Hepatocyte (in vitro differentiated cells): Measurements from ENCODE around the gene CCR3. TPM values are rescaled to one million over a fixed set of nuclear protein-coding genes. Genes with fewer than 3 reads are reported as not detected.
A peak's percentile ranks its signal among the peaks of the same experiment; 100 is the strongest.

Experiments
- DNase-seq: peaks from one replicate; pipeline ENCODE4 v3.0.0-alpha.2; 2016; ENCODE audit warnings: low spot score
- H2AFZ ChIP-seq: fragments of 200-600 bp; sonication (generic); 2 replicates; pipeline ENCODE4 v1.6.0; 2016; ENCODE audit warnings: antibody characterized with exemption, mild to moderate bottlenecking
- H3K27ac ChIP-seq: fragments of 200-600 bp; sonication (generic); 2 replicates; pipeline ENCODE4 v1.5.1; 2016; ENCODE audit warnings: mild to moderate bottlenecking
- H3K27me3 ChIP-seq: fragments of 200-600 bp; sonication (generic); 2 replicates; pipeline ENCODE4 v1.6.1; 2016
- H3K36me3 ChIP-seq: fragments of 200-600 bp; sonication (generic); replicated peaks from 2 replicates; pipeline ENCODE4 v1.5.1; 2016; ENCODE audit warnings: low read depth; ENCODE audit not compliant: insufficient read depth
- H3K4me1 ChIP-seq: fragments of 200-600 bp; sonication (generic); 2 replicates; pipeline ENCODE4 v1.5.1; 2016; ENCODE audit warnings: mild to moderate bottlenecking, moderate library complexity; ENCODE audit not compliant: insufficient read depth
- H3K4me2 ChIP-seq: fragments of 200-600 bp; sonication (generic); 2 replicates; pipeline ENCODE4 v1.6.0; 2016
- H3K4me3 ChIP-seq: fragments of 200-600 bp; sonication (generic); 2 replicates; pipeline ENCODE4 v1.5.1; 2016; ENCODE audit warnings: mild to moderate bottlenecking
- H3K79me2 ChIP-seq: fragments of 200-600 bp; sonication (generic); 2 replicates; pipeline ENCODE4 v1.6.0; 2017; ENCODE audit warnings: mild to moderate bottlenecking
- H3K9me2 ChIP-seq: fragments of 200-600 bp; sonication (generic); replicated peaks from 2 replicates; pipeline ENCODE4 v1.6.0; 2017; ENCODE audit warnings: mild to moderate bottlenecking; ENCODE audit not compliant: insufficient read depth
- H3K9me3 ChIP-seq: fragments of 200-600 bp; sonication (generic); 2 replicates; pipeline ENCODE4 v1.5.1; 2016; ENCODE audit warnings: low read depth, mild to moderate bottlenecking
- H4K20me1 ChIP-seq: fragments of 200-600 bp; sonication (generic); 2 replicates; pipeline ENCODE4 v1.6.0; 2016; ENCODE audit warnings: mild to moderate bottlenecking; ENCODE audit not compliant: insufficient read depth, poor library complexity, severe bottlenecking
- EZH2 ChIP-seq: fragments of 200-600 bp; sonication (generic); IDR thresholded peaks from 2 replicates; pipeline ENCODE4 v1.6.1; 2016; ENCODE audit warnings: antibody characterized with exemption, mild to moderate bottlenecking, borderline replicate concordance
- EZH2phosphoT487 ChIP-seq: fragments of 200-600 bp; sonication (generic); IDR thresholded peaks from one replicate; pipeline ENCODE4 v1.6.1; 2018; ENCODE audit warnings: antibody characterized with exemption, mild to moderate bottlenecking, low read depth, moderate library complexity; ENCODE audit not compliant: unreplicated experiment, severe bottlenecking
- WGBS: methylation state at CpG from one replicate; pipeline ENCODE4 v1.1.6; 2016; ENCODE audit warnings: low lambda C conversion rate; ENCODE audit errors: missing lambda C conversion rate; 5-methylcytosine and 5-hydroxymethylcytosine counted together
- polyA plus RNA-seq: library from polyadenylated mRNA; unstranded; fragments of >200 nt; fragmentation: Nextera tagmentation; extraction: Ambion mirVana; gene quantifications from 2 replicates; pipeline ENCODE4 v1.2.1, GENCODE V29; 2016
- total RNA-seq: library from RNA; depleted of rRNA; stranded (reverse); fragments of >200 nt; gene quantifications from 2 replicates; pipeline ENCODE4 v1.2.3, GENCODE V29; 2014
- TF ChIP-seq, protein P1 (sequence below): fragments of 200-600 bp; sonication (generic); IDR thresholded peaks from 2 replicates; pipeline ENCODE4 v1.5.1; 2016; ENCODE audit warnings: antibody characterized with exemption, mild to moderate bottlenecking; ENCODE audit not compliant: poor library complexity

The CCR3 gene
- total and polyA plus RNA-seq, 2 experiments from 2014 or later, result 0.12 TPM; not detected in 1

DNA sequence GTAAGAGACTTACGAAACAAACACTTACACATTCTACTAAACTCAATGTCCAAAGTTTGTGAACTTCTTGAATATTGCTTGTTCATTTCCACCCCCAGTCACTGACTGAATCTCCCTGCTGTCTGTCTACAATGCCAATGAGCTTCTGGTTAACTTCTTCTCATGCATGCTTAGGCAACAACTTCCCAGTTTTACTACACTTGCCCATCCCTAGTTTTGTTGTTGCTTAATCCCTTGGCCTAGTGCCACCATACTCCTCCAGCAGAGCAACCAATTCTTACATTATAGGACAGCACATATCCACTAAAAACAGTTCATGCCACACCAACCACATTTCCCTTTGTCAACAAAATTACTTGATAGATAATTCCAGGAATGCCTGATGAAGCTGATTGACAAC lies 70.7 kb downstream of the CCR3 start:
- no peak overlapping the region for H3K27ac ChIP-seq

DNA sequence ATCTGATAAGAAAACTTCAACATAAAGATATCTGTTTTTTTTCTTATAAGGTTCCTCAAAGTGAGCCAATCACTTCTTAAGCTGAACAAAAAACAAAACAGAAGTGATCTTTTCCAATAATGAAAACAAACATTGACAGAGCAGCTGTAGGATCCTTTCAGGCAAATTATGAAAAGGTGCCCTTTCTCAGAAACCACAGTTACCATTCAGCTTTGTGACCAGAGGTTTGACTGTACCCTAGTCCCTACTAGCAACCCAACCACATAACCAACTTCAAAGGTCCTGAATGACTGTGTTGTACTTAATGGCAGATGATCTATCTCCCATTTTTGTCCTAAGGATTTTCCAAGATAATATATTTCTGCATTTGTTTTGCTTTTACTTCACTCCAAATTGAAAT lies 72.3 kb downstream of the CCR3 start:
- Histone ChIP-seq H3K27ac (no peak overlapping the region), H3K36me3 (no peaks in the 10 kb centered on the region), H3K4me3 (no peak overlapping the region), H3K79me2 (no peaks in the 10 kb centered on the region), H3K27me3 (no peaks in the 10 kb centered on the region), H3K4me2 (no peak overlapping the region), H3K9me2 (no peaks in the 10 kb centered on the region), H3K9me3 (no peaks in the 10 kb centered on the region), H3K4me1 (no peaks in the 10 kb centered on the region), H4K20me1 (no peaks in the 10 kb centered on the region), H2AFZ (no peak overlapping the region)
- no peak for DNase-seq
- TF ChIP-seq, protein P1, sequence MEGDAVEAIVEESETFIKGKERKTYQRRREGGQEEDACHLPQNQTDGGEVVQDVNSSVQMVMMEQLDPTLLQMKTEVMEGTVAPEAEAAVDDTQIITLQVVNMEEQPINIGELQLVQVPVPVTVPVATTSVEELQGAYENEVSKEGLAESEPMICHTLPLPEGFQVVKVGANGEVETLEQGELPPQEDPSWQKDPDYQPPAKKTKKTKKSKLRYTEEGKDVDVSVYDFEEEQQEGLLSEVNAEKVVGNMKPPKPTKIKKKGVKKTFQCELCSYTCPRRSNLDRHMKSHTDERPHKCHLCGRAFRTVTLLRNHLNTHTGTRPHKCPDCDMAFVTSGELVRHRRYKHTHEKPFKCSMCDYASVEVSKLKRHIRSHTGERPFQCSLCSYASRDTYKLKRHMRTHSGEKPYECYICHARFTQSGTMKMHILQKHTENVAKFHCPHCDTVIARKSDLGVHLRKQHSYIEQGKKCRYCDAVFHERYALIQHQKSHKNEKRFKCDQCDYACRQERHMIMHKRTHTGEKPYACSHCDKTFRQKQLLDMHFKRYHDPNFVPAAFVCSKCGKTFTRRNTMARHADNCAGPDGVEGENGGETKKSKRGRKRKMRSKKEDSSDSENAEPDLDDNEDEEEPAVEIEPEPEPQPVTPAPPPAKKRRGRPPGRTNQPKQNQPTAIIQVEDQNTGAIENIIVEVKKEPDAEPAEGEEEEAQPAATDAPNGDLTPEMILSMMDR, result no peak
- no peak for TF ChIP-seq EZH2
- no peak for TF ChIP-seq EZH2phosphoT487

More for the DNA sequence above, 70.7 kb downstream of the CCR3 start:
- no peaks in the 10 kb centered on the region for H3K27me3 ChIP-seq
- no peaks in the 10 kb centered on the region for H3K4me1 ChIP-seq
- TF ChIP-seq, protein P1, result no peak
- no peak for TF ChIP-seq EZH2
- no peak for TF ChIP-seq EZH2phosphoT487
- H3K4me2 ChIP-seq, result no peak overlapping the region
- no peak overlapping the region for H2AFZ ChIP-seq
- no peaks in the 10 kb centered on the region for H3K9me3 ChIP-seq
- H3K9me2 ChIP-seq, result no peaks in the 10 kb centered on the region
- no peaks in the 10 kb centered on the region for H4K20me1 ChIP-seq
- no peak overlapping the region for H3K4me3 ChIP-seq
- 91% methylated on average over 1 of the region's 1 CpG for WGBS
- no peaks in the 10 kb centered on the region for H3K79me2 ChIP-seq
- no peaks in the 10 kb centered on the region for H3K36me3 ChIP-seq
- peak; percentile 30 for DNase-seq

DNA sequence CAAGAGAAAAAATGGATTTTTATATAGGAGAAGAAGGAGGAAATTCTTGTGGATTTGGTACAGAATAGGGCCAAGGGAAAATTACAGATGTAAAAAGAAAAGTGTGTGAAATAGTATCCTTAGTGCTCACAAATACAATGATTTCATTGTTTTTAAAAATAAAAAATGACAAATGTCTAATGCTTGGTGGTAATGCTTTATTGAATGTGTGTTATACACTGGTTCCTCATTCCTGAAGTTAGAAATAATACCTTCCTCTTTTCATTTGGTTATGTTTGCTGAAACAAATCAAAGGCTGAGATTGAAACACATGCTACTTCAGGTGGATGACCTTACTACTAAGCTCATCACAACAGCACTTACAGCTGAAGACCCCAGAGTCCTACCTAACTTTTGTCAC lies 73.9 kb downstream of the CCR3 start:
- H4K20me1 ChIP-seq, result no peaks in the 10 kb centered on the region
- no peak overlapping the region for H3K4me3 ChIP-seq
- no peak for DNase-seq
- TF ChIP-seq, protein P1, result no peak
- TF ChIP-seq EZH2phosphoT487, result no peak
- no peak for TF ChIP-seq EZH2
- no peak overlapping the region for H2AFZ ChIP-seq
- H3K79me2 ChIP-seq, result no peaks in the 10 kb centered on the region
- no peaks in the 10 kb centered on the region for H3K9me3 ChIP-seq
- H3K9me2 ChIP-seq, result no peaks in the 10 kb centered on the region
- H3K4me2 ChIP-seq, result no peak overlapping the region
- H3K27me3 ChIP-seq, result no peaks in the 10 kb centered on the region
- no peaks in the 10 kb centered on the region for H3K4me1 ChIP-seq
- no peak overlapping the region for H3K27ac ChIP-seq
- no peaks in the 10 kb centered on the region for H3K36me3 ChIP-seq

Other genes starting within 250 kb of the CCR3 start
- gene FYCO1, start 246.6 kb upstream of the CCR3 start, total RNA-seq, result 23.0 and 26.8 TPM in 2 replicates
- 7.5 and 9.0 TPM in 2 replicates for gene FYCO1, start 246.6 kb upstream of the CCR3 start, polyA plus RNA-seq
- gene XCR1, start 215.0 kb upstream of the CCR3 start, total RNA-seq, result 0.27 and 0.40 TPM in 2 replicates
- gene XCR1, start 215.0 kb upstream of the CCR3 start, polyA plus RNA-seq, result 0.30 and 0.86 TPM in 2 replicates
- 2.7 and 3.5 TPM in 2 replicates for gene CCR1, start 34.1 kb upstream of the CCR3 start, total RNA-seq
- gene CCR1, start 34.1 kb upstream of the CCR3 start, polyA plus RNA-seq, result 1.8 and 2.3 TPM in 2 replicates
- gene CCR2, start 111.7 kb downstream of the CCR3 start, total RNA-seq, result 0.04 and 0.23 TPM in 2 replicates
- gene CCR2, start 111.7 kb downstream of the CCR3 start, polyA plus RNA-seq, result not detected in 2 replicates
- 0.07 TPM in 1 of 2 replicates, not detected in the other for gene CCR5, start 128.5 kb downstream of the CCR3 start, total RNA-seq
- gene CCR5, start 128.5 kb downstream of the CCR3 start, polyA plus RNA-seq, result not detected in 2 replicates
- gene CCRL2, start 164.8 kb downstream of the CCR3 start, total RNA-seq, result 1.5 and 3.1 TPM in 2 replicates
- 1.6 and 4.0 TPM in 2 replicates for gene CCRL2, start 164.8 kb downstream of the CCR3 start, polyA plus RNA-seq
- 0.40 and 1.8 TPM in 2 replicates for gene LTF, start 222.4 kb downstream of the CCR3 start, total RNA-seq
- gene LTF, start 222.4 kb downstream of the CCR3 start, polyA plus RNA-seq, result 0.27 TPM in 1 of 2 replicates, not detected in the other